GM10266 (cell line): ENCODE measurements around the gene FGF5.

ENCODE experiments used
- DNase-seq: peaks from one replicate; pipeline ENCODE4 v3.0.0; 2012; ENCODE audit errors: extremely low spot score
- CTCF ChIP-seq: IDR thresholded peaks from 2 replicates; pipeline ENCODE4 v1.5.1; 2012; ENCODE audit warnings: mild to moderate bottlenecking, low read depth; ENCODE audit not compliant: control insufficient read depth, insufficient read depth; ENCODE audit errors: missing control alignments

FGF5 gene

GRCh38 chr4:80335226-80335553 is 68.7 kb downstream of the FGF5 start:
- DNase-seq, result no peak
- TF ChIP-seq CTCF, result no peak

GRCh38 chr4:80335554-80336358 is 69.3 kb downstream of the FGF5 start, which contains the start of gene CFAP299:
Gene CFAP299, plus strand, starts transcription at chr4:80335730.
- TF ChIP-seq CTCF, result no peak
- DNase-seq, result peak; percentile 63

GRCh38 chr4:80336582-80336981 is 70.1 kb downstream of the FGF5 start:
- DNase-seq, result no peak
- no peak for TF ChIP-seq CTCF

GRCh38 chr4:80340036-80340435 is 73.6 kb downstream of the FGF5 start:
- no peak for DNase-seq
- no peak for TF ChIP-seq CTCF
